HuH-7 (cell line): ENCODE results near the gene C7.

Experiments
- DNase-seq: peaks from one replicate; pipeline ENCODE4 v3.0.0; 2011; ENCODE audit warnings: low spot score

The C7 gene

GRCh38 chr5:40916226-40916625 lies 6.9 kb downstream of the C7 start:
- no peak for DNase-seq

GRCh38 chr5:40928886-40929448 lies 19.7 kb downstream of the C7 start:
- no peak for DNase-seq

- no peak for DNase-seq
Observed at GRCh38 chr5:40932766-40933165, 23.5 kb downstream of the C7 start.

GRCh38 chr5:40937075-40937474 lies 27.8 kb downstream of the C7 start:
- DNase-seq = no peak

- DNase-seq = no peak
Observed at GRCh38 chr5:40939753-40940152, 30.5 kb downstream of the C7 start.

GRCh38 chr5:40945111-40945510 lies 35.8 kb downstream of the C7 start:
- DNase-seq = no peak

GRCh38 chr5:40955313-40955712 lies 46.0 kb downstream of the C7 start:
- no peak for DNase-seq

- no peak for DNase-seq
Observed at GRCh38 chr5:40957048-40957447, 47.8 kb downstream of the C7 start.

GRCh38 chr5:40958811-40959210 lies 49.5 kb downstream of the C7 start:
- DNase-seq = no peak

- DNase-seq = no peak
Observed at GRCh38 chr5:40960037-40960436, 50.7 kb downstream of the C7 start.

GRCh38 chr5:40962207-40962955 lies 53.1 kb downstream of the C7 start:
- no peak for DNase-seq

GRCh38 chr5:40972434-40972833 lies 63.1 kb downstream of the C7 start:
- no peak for DNase-seq

- no peak for DNase-seq
Observed at GRCh38 chr5:40973364-40974004, 64.2 kb downstream of the C7 start.

- no peak for DNase-seq
Observed at GRCh38 chr5:40976041-40976440, 66.7 kb downstream of the C7 start.

- no peak for DNase-seq
Observed at GRCh38 chr5:40976836-40977235, 67.5 kb downstream of the C7 start.

- no peak for DNase-seq
Observed at GRCh38 chr5:40981420-40981819, 72.1 kb downstream of the C7 start.

- no peak for DNase-seq
Observed at GRCh38 chr5:40983781-40984180, 74.5 kb downstream of the C7 start.

- DNase-seq = no peak
Observed at GRCh38 chr5:40984884-40985283, 75.6 kb downstream of the C7 start.

GRCh38 chr5:40985501-40985900 lies 76.2 kb downstream of the C7 start:
- DNase-seq = no peak

- no peak for DNase-seq
Observed at GRCh38 chr5:40986666-40987065, 77.4 kb downstream of the C7 start.

GRCh38 chr5:40987349-40987748 lies 78.1 kb downstream of the C7 start:
- DNase-seq = no peak

GRCh38 chr5:40988746-40989510 lies 79.6 kb downstream of the C7 start:
- no peak for DNase-seq
